Lung (tissue), 12 donors: Measurements from ENCODE around the gene PRSS33. TPM values are rescaled to one million over a fixed set of nuclear protein-coding genes. Genes with fewer than 3 reads are reported as not detected.

Source experiments
- ATAC-seq: fragments of 200-7000 bp; cut with Tn5 transposase; one replicate; pipeline ENCODE4 v1.9.1; 2020; ENCODE audit warnings: moderate number of reproducible peaks; ENCODE audit not compliant: insufficient read depth, low FRiP score
- DNase-seq, 3 donors: peaks; one replicate each; pipeline ENCODE4 v3.0.0-alpha.2; 2013 to 2017
- H3K27ac ChIP-seq, 2 donors: one replicate each; pipeline ENCODE4 v1.5.1; 2013; ENCODE audit warnings: mild to moderate bottlenecking in 2 of 2, moderate library complexity in 2 of 2, control low read depth in 1 of 2, inconsistent platforms in 1 of 2, low read depth in 1 of 2, low read length in 1 of 2
- H3K27me3 ChIP-seq, 3 donors: one replicate each; pipeline ENCODE4 v1.5.1; 2013; ENCODE audit warnings: low read length in 2 of 3; ENCODE audit not compliant: control insufficient read depth in 3 of 3, insufficient read depth in 3 of 3
- H3K36me3 ChIP-seq, 4 donors: one replicate each; pipeline ENCODE4 v1.5.1; 2013; ENCODE audit warnings: low read length in 4 of 4, mild to moderate bottlenecking in 1 of 4, moderate library complexity in 1 of 4; ENCODE audit not compliant: control insufficient read depth in 4 of 4, insufficient read depth in 4 of 4
- H3K4me1 ChIP-seq, 5 donors: one replicate each; pipeline ENCODE4 v1.5.1; 2013; ENCODE audit warnings: low read length in 5 of 5, mild to moderate bottlenecking in 2 of 5, moderate library complexity in 1 of 5; ENCODE audit not compliant: control insufficient read depth in 5 of 5, insufficient read depth in 5 of 5
- H3K4me3 ChIP-seq: one replicate; pipeline ENCODE4 v1.5.1; 2013; ENCODE audit warnings: mild to moderate bottlenecking, control low read depth, moderate library complexity
- H3K9ac ChIP-seq, 2 donors: one replicate each; pipeline ENCODE4 v1.5.1; 2013; ENCODE audit warnings: low read length in 2 of 2, control low read depth in 1 of 2; ENCODE audit not compliant: insufficient read depth in 1 of 2
- H3K9me3 ChIP-seq, 4 donors: one replicate each; pipeline ENCODE4 v1.5.1; 2013; ENCODE audit warnings: low read length in 3 of 4, mild to moderate bottlenecking in 1 of 4, moderate library complexity in 1 of 4; ENCODE audit not compliant: control insufficient read depth in 4 of 4, insufficient read depth in 3 of 4
- CTCF ChIP-seq: IDR thresholded peaks from 2 replicates; pipeline ENCODE4 v1.5.1; 2012; ENCODE audit warnings: mild to moderate bottlenecking; ENCODE audit errors: control extremely low read depth, extremely low read depth
- WGBS, 2 donors: extraction: QIAGEN DNeasy Blood & Tissue Kit; methylation state at CpG; one replicate each; pipeline ENCODE4 v1.1.7; 2013; 5-methylcytosine and 5-hydroxymethylcytosine counted together
- polyA plus RNA-seq, 2 donors: library from polyadenylated mRNA; stranded (reverse); fragments of 200-250 nt; gene quantifications; one replicate each; pipeline ENCODE4 v1.2.1, GENCODE V29; 2013
- total RNA-seq, 2 donors: library from RNA; depleted of rRNA in 1 of 2; stranded (reverse); fragments of >200 nt in 1 of 2; gene quantifications; one replicate each; pipeline ENCODE4 v1.2.1, GENCODE V29; 2014 to 2021
- donor health status: control.
- donor health status: control.
- donor health status: Bipolar disorder and iron deficiency.
- donor health status: healthy.
- donor health status: DM: yes; HTN: yes; CAD: no.

PRSS33 gene
- total and polyA plus RNA-seq, 4 donors, result 0.08 to 0.12 TPM; not detected in 2

GRCh38 chr16:2752850-2753732 is 34.3 kb downstream of the PRSS33 start:
- Histone ChIP-seq H3K36me3 (peaks cover 8 to 13% (median 10%) of the 10 kb centered on the region in 4 donors), H3K9ac (peak overlapping the region; percentile 72 to 76), H3K4me1 (peaks cover 11 to 24% (median 14%) of the 10 kb centered on the region in 5 donors), H3K4me3 (peak overlapping the region; percentile 86), H3K9me3 (peaks cover 0 to 2% (median 0%) of the 10 kb centered on the region in 4 donors), H3K27me3 (no peaks in the 10 kb centered on the region), H3K27ac (peak overlapping the region; percentile 97 to 100)
- ATAC-seq, result peak; percentile 70
- DNase-seq, result peak; percentile 90 to 95 (median 92)
- no peak for TF ChIP-seq CTCF
- WGBS, 2 donors, result 0 to 1% methylated on average over 59 to 79 of the region's 82 CpGs

GRCh38 chr16:2752035-2752849 is 35.1 kb downstream of the PRSS33 start, which contains the start of gene SRRM2:
Gene SRRM2, plus strand, starts transcription at chr16:2752638. Its CDS starts 3,727 bp downstream, at chr16:2756365.
- Histone ChIP-seq H3K4me1 (peaks cover 11 to 24% (median 14%) of the 10 kb centered on the region in 5 donors), H3K36me3 (peaks cover 0 to 6% (median 3%) of the 10 kb centered on the region in 4 donors), H3K4me3 (peak within 1 kb of the TSS; percentile 86), H3K9ac (peak within 1 kb of the TSS; percentile 76 to 98), H3K9me3 (peaks cover 0 to 2% (median 0%) of the 10 kb centered on the region in 4 donors), H3K27me3 (no peaks in the 10 kb centered on the region), H3K27ac (peak within 1 kb of the TSS; percentile 97 to 100)
- peak; percentile 97 to 98 (median 98) for DNase-seq
- TF ChIP-seq CTCF, result no peak
- peak; percentile 92 for ATAC-seq
- WGBS, 2 donors, result 2 to 3% methylated on average over 81 to 99 of the region's 99 CpGs

GRCh38 chr16:2751577-2752034 is 35.8 kb downstream of the PRSS33 start:
- WGBS, 2 donors, result 63 to 68% methylated on average over 23 of the region's 23 CpGs
- H3K9me3 ChIP-seq, result peaks cover 0 to 2% (median 0%) of the 10 kb centered on the region in 4 donors
- peak overlapping the region; percentile 0 to 76 for H3K9ac ChIP-seq
- DNase-seq (no peak), ATAC-seq (no peak)
- H3K27ac ChIP-seq, result peak overlapping the region; percentile 97 to 100
- H3K4me1 ChIP-seq, result peaks cover 11 to 22% (median 14%) of the 10 kb centered on the region in 5 donors
- H3K4me3 ChIP-seq, result peak overlapping the region; percentile 12
- H3K27me3 ChIP-seq, result no peaks in the 10 kb centered on the region
- TF ChIP-seq CTCF, result no peak
- H3K36me3 ChIP-seq, result peaks cover 0 to 3% (median 0%) of the 10 kb centered on the region in 4 donors
